NCI-H82 (cell line): ENCODE measurements around the gene PPP1R1A.

Experiments used
- DNase-seq: peaks from one replicate; lab custom pipeline; 2025; lab: John Stamatoyannopoulos, UW

Gene PPP1R1A

GRCh38 chr12:54535474-54535873, 53.0 kb downstream of the PPP1R1A start:
- DNase-seq = no peak

DNA sequence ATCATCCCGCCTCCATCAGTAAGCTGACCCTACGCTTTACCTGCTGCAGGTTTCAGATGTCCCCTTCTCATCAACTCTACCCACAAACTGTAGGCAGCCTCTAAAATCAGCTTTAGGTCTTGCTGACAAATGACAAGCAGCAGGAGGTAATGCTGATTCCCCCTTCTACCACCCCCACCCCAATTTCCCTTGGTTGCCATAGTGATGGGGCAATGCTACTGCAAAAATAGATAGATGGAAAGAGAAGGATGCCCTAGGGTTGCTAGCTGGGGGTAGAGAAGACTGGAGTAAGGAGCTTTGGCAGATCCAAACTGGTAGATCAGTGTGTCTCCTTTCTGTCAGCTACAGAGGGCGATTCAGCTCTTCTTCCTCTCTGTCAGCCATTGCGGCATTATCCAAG, 58.9 kb downstream of the PPP1R1A start:
- no peak for DNase-seq
